HG02884 (cell line): Measurements from ENCODE around the gene PARS2.

Experiments
- ATAC-seq: cut with Tn5 transposase; IDR thresholded peaks from one replicate; pipeline ENCODE4 v1.9.1; 2021; ENCODE audit warnings: mild to moderate bottlenecking, moderate library complexity; ENCODE audit not compliant: unreplicated experiment

The PARS2 gene

DNA sequence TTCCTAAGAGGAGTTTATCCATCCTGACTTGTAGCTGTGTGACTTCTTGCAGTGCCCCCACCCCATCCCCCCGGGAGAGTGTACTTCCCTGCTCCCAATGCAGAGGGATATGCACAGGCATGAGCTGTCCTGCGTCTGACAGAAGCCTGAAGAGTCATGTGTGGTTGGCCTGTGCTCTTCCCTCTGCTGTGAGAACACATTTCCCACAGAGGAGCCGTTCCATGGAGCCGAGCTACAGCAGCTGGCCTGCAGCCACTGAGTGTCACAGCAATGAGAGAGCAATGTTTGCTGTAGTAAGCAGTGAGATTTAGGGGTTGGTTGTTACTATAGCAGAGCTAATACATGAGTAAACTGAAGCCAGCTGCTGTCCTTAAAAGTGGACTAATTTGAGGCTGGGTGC is 22.0 kb downstream of the PARS2 start:
- ATAC-seq: no peak

DNA sequence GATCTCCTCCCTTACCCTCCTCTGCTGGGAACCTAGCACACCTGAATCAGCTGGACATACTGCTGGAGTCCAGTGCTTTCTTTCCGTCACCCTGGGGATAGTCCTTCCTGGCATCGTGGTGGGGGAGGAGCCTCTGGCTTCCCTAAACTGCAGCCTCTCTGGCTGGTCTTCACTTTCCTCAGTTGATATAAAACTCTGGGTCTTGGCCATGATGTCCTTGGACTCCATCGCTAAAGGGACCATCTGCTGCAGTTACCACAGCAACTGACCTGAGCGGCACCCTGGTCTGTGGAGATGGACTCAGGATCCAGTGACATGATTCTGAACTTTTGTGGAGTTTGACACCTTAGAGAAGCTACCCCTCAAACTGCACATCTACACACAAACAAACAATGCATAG is 22.8 kb downstream of the PARS2 start:
- no peak for ATAC-seq

DNA sequence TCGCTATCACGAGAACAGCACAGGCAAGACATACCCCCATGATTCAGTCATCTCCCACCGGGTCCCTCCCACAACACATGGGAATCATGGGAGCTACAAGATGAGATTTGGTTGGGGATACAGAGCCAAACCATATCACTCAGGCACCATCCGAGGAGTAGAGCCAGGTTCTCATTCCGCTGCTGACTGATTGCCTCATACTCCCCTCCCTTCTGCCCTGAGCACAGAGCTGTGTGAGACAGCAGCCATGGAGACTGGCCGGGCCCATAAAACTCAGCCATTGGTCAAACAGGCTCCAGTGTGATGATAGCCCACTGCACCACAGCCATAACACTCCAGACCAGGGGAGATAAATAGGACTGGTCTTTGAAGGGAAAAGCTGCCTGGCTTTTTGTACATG is 26.1 kb downstream of the PARS2 start:
- no peak for ATAC-seq

DNA sequence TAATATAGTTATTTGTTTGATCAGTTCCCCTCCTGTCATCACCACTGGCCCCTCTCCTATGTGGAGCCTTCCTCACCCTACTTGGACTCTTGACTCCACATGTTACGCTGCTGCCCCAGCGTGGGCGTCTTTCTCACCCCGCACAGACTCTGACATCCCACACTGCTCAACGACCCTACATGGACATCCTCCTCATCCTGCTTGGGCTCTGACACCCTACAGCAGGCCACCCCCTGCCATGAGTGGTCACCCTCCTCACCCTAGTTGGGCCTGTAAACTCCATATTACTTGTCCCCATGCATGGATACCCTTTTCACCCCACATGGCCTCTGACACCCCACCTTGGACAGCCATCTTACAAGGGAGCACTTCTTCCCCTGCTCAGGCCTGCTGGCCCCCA is 27.6 kb downstream of the PARS2 start:
- no peak for ATAC-seq

GRCh38 chr1:54728027-54728426 is 36.3 kb downstream of the PARS2 start:
- no peak for ATAC-seq

DNA sequence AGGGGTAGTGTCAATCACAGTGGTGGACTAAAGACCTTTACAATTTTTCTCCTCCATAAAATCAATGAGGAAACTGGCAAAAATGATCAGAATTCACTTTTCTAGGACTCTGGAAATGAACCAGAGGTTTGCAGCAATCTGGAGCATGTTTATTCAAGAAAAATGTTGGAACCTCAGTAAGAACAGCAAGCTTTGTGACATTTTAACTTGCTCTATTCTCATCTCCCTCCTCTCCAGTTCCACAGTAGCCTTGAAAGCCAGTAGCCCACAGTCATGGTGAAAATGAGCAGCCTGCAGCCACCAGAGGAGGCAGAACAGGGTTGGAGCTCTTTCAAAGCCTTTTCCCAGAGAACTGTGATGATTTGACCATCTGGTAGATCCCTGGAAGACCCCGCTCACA is 39.6 kb downstream of the PARS2 start:
- ATAC-seq: no peak

GRCh38 chr1:54723985-54724384 is 40.3 kb downstream of the PARS2 start:
- no peak for ATAC-seq

DNA sequence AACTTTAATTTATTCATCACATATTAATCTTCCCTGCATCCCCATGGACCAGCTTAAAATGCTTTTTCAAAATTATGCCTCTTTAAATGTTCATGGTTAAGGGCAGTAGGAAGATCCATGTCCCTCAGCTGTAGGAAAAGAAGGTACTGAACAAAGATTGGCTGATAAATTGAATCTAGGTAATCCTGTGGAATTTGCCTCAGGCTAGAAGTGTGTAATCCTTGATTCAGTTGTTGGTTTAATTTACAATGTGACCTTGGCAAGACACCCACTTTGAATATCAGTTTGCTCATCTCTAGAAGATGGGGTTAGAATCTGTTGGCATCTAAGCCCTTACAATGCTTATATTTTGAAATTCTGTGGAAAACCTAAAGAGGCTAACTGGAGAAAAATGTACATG is 42.6 kb downstream of the PARS2 start:
- ATAC-seq: no peak

- ATAC-seq: no peak
These were observed 47.9 kb downstream of the PARS2 start for GRCh38 chr1:54716299-54717047.

DNA sequence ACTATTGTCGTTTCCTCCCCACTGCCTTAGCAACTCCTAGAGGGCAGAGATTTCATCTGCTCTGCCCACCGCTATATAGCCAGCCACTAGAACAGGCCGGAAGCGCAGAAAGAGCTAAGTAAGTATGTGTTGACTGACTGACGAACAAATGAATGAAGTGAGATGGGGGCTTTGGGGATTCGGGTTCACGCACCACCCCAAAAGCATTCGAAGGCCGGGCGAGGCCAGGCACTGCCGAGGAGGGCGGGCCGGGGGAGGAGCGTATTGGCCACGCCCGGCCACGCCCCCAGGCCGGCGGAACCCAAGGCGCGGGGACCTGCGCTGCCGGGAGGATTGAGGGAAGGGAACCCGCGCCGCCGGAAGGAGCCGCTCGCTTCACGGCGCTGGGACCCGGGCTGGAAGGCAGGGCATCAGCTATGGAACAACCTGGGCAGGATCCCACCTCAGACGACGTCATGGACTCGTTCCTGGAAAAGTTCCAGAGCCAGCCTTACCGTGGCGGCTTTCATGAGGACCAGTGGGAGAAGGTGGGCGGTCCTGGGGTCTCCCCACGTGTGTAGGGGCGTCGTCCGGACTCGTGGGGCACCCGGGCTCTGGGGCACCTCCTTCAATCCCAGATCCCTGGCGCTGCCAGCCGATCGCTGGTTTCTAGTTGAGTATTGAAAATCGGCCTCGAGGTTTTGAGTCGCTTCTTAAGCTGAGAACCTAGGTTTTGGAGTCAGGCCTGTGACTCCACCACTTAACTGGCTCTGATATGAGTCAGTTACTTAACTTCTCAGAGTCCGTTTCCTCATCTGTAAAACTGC is 48.6 kb downstream of the PARS2 start, which contains the start of gene TTC4:
TSS of gene TTC4 (plus strand) at position 369 of the 806 bp plus-strand sequence. CDS start at position 417, 48 bp downstream.
- ATAC-seq: peak; percentile 91

DNA sequence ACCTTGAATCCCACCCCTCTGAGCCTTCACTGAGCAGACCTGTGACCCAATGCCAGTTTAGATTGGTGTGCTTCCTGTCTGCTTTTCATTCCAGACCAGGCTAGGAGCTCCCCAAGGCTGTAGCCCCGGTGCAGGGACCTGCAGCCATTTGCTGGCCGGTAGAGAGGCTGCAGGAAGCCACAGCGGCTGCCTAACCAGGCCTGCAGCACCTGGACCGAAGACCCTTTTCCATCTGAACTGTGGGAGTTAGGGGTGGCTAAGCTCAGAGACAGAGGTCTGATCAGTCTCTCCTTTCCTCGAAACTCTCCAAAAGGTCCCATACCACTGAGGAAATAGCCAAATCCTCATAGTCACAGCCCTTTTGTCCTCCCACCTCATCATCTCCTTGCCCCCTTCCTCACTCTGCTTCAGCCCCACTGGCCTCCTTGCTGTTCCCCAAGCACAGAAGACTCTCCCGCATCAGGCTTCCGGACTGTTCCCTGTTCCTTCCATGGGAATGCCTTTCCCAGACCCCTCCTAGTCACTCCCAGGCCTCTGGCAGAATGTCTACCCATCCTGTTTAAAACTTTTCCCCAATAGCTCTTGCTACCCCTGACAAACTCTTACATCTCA is 49.3 kb downstream of the PARS2 start:
- no peak for ATAC-seq

GRCh38 chr1:54711536-54711935 is 52.8 kb downstream of the PARS2 start:
- ATAC-seq: no peak

DNA sequence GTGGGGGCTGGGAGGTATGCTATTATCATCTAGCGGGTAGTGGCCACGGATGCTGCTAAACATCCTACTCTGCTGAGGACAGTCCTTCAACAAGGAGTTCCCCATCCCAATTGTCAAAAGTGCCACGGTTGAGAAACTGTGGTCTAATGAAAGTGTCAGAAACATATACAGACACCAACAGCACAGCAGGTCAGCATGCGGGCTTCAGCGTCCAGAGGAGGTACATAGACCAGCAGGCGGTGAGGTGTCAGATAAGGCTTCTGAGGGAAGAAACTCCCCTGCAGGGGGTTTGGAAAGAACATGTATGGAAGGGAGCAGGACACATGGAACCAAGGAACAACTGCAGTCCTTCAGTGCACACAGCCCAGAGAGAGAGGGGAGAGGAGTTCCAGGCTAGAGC is 53.5 kb downstream of the PARS2 start:
- no peak for ATAC-seq

- no peak for ATAC-seq
These were observed 53.9 kb downstream of the PARS2 start for GRCh38 chr1:54710434-54710833.

- no peak for ATAC-seq
These were observed 54.6 kb downstream of the PARS2 start for GRCh38 chr1:54709547-54710292.

GRCh38 chr1:54708385-54708784 is 55.9 kb downstream of the PARS2 start:
- ATAC-seq: no peak
